ENCODE results near the gene SNX33. TPM values are rescaled to one million over a fixed set of nuclear protein-coding genes. Genes with fewer than 3 reads are reported as not detected.

SNX33 gene
- total and polyA plus RNA-seq, 2 of the 13 experiments (the other 11 are each of a cell fraction or from before 2014, with no cell fraction given), result 11.0 to 11.6 TPM

- TF ChIP-seq GPBP1L1 (CRISPR knock-in tag; IDR thresholded peaks at IDR 0.05), result no peak
- 0 out of 2 replicates have a peak, but pooled peaks have one; percentile 14 for TF ChIP-seq AKAP8 (CRISPR knock-in tag; IDR thresholded peaks at IDR 0.05)
- peak; percentile 88 for TF ChIP-seq ETV6 (CRISPR knock-in tag; conservative IDR thresholded peaks at IDR 0.05)
- TF ChIP-seq TRAFD1 (CRISPR knock-in tag; IDR thresholded peaks at IDR 0.05; ENCODE audit: borderline replicate concordance), result no peak
- TF ChIP-seq ATF4 (CRISPR knock-in tag; IDR thresholded peaks at IDR 0.05), result no peak
- TF ChIP-seq ZNF550 (CRISPR knock-in tag; IDR thresholded peaks at IDR 0.05; ENCODE audit: borderline replicate concordance), result no peak
- no peak for TF ChIP-seq NFIC (IDR thresholded peaks at IDR 0.05; ENCODE audit: low read length)
- TF ChIP-seq ZNF281 (CRISPR knock-in tag; IDR thresholded peaks at IDR 0.05; ENCODE audit: borderline replicate concordance), result peak; percentile 90
- no peak for TF ChIP-seq TCF12 (IDR thresholded peaks at IDR 0.05)
- TF ChIP-seq TCF12 (CRISPR knock-in tag; IDR thresholded peaks at IDR 0.05), result 0 out of 2 replicates have a peak, but pooled peaks have one; percentile 39
- TF ChIP-seq ARHGAP35 (CRISPR knock-in tag; IDR thresholded peaks at IDR 0.05; ENCODE audit: borderline replicate concordance), result peak; percentile 24; the same call in 1 of the 2 replicates
- no peak for TF ChIP-seq ZSCAN25 (CRISPR knock-in tag; IDR thresholded peaks at IDR 0.05)
- peak; percentile 94 for TF ChIP-seq HNRNPLL (IDR thresholded peaks at IDR 0.05; ENCODE audit: low read depth, low read length, poor library complexity, severe bottlenecking)
- TF ChIP-seq SMYD3 (CRISPR knock-in tag; IDR thresholded peaks at IDR 0.05), result no peak
- TF ChIP-seq KMT2B (CRISPR knock-in tag; IDR thresholded peaks at IDR 0.05), result peak; percentile 44; the same call in 1 of the 2 replicates
- peak; percentile 53; the same call in 1 of the 2 replicates for TF ChIP-seq TP53 (CRISPR knock-in tag; conservative IDR thresholded peaks at IDR 0.05)
- TF ChIP-seq ZNF557 (CRISPR knock-in tag; IDR thresholded peaks at IDR 0.05), result no peak
- TF ChIP-seq TMF1 (CRISPR knock-in tag; IDR thresholded peaks at IDR 0.05; ENCODE audit: low read depth), result 0 out of 2 replicates have a peak, but pooled peaks have one; percentile 1
Observed at GRCh38 chr15:75625542-75626347, 22.0 kb upstream of the SNX33 start, which contains the start of gene SNUPN (continued).
